Measurements from ENCODE around the gene TMEM127. TPM values are rescaled to one million over a fixed set of nuclear protein-coding genes. Genes with fewer than 3 reads are reported as not detected.

TMEM127 gene
- total and polyA plus RNA-seq, 12 donors, result 14.9 to 89.2 (median 63.3) TPM

DNA sequence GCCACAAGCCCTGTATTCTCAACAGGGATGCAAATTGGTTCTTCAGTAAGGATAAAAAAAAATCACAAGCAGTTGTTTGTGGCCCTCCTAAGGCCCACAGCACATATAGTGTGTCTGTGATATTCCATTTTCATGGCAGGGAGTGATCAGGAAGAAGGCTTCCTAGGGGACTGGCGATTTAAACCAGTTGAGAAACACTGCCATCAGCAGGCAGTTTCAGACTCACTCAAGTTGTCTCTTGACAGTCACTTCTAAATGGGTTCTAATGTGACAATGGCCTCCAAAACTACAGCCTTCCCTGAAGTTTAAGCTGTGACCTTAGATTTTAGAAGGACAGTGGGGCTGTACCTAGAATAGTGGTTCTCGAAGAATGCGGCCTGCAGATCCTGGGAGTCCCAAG is 6.2 kb upstream of the TMEM127 start:
- DNase-seq, result no peak
- Histone ChIP-seq H3K4me3 (no peak overlapping the region), H3K4me1 (replicated peaks in 1 of 2) (peaks cover 11 to 20% of the 10 kb centered on the region in 2 donors), H3K36me3 (replicated peaks in 1 of 2) (peaks cover 0 to 92% of the 10 kb centered on the region in 2 donors), H3K9me3 (replicated peaks in 1 of 3) (no peaks in the 10 kb centered on the region), H3K27me3 (no peaks in the 10 kb centered on the region), H3K27ac (no peak overlapping the region)
- WGBS, 4 donors, result 84 to 89% (median 88%) methylated on average over 3 of the region's 3 CpGs
- intact Hi-C loops (cut with DNase I), result no loop called here
- TF ChIP-seq, protein P1, sequence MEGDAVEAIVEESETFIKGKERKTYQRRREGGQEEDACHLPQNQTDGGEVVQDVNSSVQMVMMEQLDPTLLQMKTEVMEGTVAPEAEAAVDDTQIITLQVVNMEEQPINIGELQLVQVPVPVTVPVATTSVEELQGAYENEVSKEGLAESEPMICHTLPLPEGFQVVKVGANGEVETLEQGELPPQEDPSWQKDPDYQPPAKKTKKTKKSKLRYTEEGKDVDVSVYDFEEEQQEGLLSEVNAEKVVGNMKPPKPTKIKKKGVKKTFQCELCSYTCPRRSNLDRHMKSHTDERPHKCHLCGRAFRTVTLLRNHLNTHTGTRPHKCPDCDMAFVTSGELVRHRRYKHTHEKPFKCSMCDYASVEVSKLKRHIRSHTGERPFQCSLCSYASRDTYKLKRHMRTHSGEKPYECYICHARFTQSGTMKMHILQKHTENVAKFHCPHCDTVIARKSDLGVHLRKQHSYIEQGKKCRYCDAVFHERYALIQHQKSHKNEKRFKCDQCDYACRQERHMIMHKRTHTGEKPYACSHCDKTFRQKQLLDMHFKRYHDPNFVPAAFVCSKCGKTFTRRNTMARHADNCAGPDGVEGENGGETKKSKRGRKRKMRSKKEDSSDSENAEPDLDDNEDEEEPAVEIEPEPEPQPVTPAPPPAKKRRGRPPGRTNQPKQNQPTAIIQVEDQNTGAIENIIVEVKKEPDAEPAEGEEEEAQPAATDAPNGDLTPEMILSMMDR (IDR thresholded peaks at IDR 0.05), result no peak
- TF ChIP-seq POLR2A (IDR thresholded peaks at IDR 0.05), result no peak

DNA sequence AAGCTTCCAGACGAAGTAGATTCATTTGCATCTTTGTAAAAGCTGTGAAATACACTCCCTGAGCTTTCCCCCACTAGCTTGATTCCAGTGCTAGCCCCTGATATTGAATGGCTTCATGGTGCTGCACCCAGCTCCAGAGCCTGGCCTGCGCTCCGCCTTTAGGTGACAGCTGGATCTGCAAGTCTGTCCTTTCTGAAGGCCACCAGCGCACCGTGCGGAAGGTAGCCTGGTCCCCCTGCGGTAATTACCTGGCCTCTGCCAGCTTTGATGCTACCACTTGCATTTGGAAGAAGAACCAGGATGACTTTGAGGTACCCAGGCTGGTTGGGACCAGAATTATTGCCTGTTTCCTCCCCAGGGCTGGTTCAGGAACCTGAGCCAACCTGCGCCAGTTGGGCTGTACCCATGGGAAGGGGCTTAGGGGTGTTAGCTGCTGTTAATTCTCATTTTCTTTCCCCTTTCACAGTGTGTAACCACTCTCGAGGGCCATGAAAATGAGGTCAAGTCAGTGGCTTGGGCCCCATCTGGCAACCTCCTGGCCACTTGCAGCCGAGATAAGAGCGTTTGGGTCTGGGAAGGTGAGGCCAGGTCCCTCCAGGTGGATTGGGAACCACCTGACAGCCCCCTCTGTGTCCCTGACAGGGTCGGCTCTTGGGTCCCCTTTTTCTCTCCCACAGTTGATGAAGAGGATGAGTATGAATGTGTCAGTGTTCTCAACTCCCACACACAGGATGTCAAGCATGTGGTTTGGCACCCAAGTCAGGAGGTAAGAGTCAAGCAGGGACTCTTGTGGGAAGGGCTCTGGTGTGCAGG is 1.6 kb upstream of the TMEM127 start:
- peaks cover 17 to 36% of the 10 kb centered on the region in 2 donors for H3K4me1 ChIP-seq (replicated peaks in 1 of 2)
- no peaks in the 10 kb centered on the region for H3K27me3 ChIP-seq
- peak overlapping the region in 1 of 5 donors; percentile 93 for H3K27ac ChIP-seq
- TF ChIP-seq POLR2A (IDR thresholded peaks at IDR 0.05), result no peak
- TF ChIP-seq, protein P1 (IDR thresholded peaks at IDR 0.05), result peak in 3 of 6 experiments; percentile 10 to 40 (median 16)
- peak in 2 of 7 donors; percentile 51 to 68 for DNase-seq
- no peak overlapping the region for H3K4me3 ChIP-seq
- H3K9me3 ChIP-seq (replicated peaks in 1 of 3), result no peaks in the 10 kb centered on the region
- intact Hi-C loops (cut with DNase I), result loop anchor here in 1 of 2 donors (10.0 kb wide), 1 partner anchor 123 kb away; the partner anchor contains the start of gene DUSP2
- H3K36me3 ChIP-seq (replicated peaks in 1 of 2), result peaks cover 0 to 55% of the 10 kb centered on the region in 2 donors
- WGBS, 4 donors, result 51 to 56% (median 53%) methylated on average over 7 to 12 of the region's 12 CpGs

DNA sequence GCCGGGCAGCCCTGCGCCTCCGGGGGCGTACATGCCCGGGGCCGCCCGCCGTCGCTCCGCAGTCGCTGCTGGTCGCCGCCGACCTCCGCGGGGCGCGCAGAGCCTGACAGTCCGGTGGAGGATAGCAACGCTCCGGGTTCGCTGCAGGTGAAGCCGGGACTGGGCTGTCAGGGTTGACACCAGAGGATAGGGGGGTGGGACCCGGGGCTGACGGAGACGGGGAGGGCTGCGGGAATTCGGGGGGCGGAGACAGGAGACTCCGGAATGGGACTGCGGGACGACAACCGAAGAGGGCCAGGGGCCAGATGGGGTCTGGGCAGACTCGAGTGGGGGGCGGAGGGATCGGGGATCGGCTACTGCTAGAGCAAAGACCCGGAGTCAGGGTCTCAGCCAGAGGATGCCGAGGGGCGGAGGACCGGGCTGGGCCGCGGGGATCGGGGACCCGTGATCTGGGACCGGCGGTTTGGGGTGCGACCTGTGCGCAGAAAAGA is 403 bp downstream of the TMEM127 start:
- peak overlapping the region in 4 of 5 donors; percentile 93 to 99 (median 95) for H3K27ac ChIP-seq

More for the DNA sequence above, 403 bp downstream of the TMEM127 start:
- Histone ChIP-seq H3K9me3 (replicated peaks in 1 of 3) (no peaks in the 10 kb centered on the region), H3K36me3 (replicated peaks in 1 of 2) (peaks cover 0 to 46% of the 10 kb centered on the region in 2 donors), H3K4me1 (replicated peaks in 1 of 2) (peaks cover 31 to 54% of the 10 kb centered on the region in 2 donors), H3K27me3 (no peaks in the 10 kb centered on the region), H3K4me3 (peak overlapping the region; percentile 3 to 97 (median 80))
- intact Hi-C loops (cut with DNase I), result loop anchor here in 1 of 2 donors (10.0 kb wide), 1 partner anchor 121 kb away; the partner anchor contains the start of gene DUSP2
- WGBS, 4 donors, result 0 to 1% (median 0%) methylated on average over 11 to 49 of the region's 49 CpGs; no CpG with 5 or more reads in 1 of the 4 donors
- no peak for TF ChIP-seq POLR2A (IDR thresholded peaks at IDR 0.05)
- TF ChIP-seq, protein P1 (IDR thresholded peaks at IDR 0.05), result peak in 1 of 6 experiments; percentile 8
- DNase-seq, result peak; percentile 62 to 82 (median 70)
